H1 (cell line): Measurements from ENCODE around the gene RPRML. TPM values are rescaled to one million over a fixed set of nuclear protein-coding genes. Genes with fewer than 3 reads are reported as not detected.

Experiments used
- ATF3 ChIP-seq: IDR thresholded peaks from 2 replicates; pipeline ENCODE4 v1.6.1; 2011; ENCODE audit warnings: low read depth, mild to moderate bottlenecking, low read length; ENCODE audit not compliant: insufficient read depth
- CHD7 ChIP-seq: fragments of 300-600 bp; sonication (generic); IDR thresholded peaks from 2 replicates; pipeline ENCODE4 v1.7.1; 2012; ENCODE audit warnings: low read length, moderate library complexity, mild to moderate bottlenecking, inconsistent platforms; ENCODE audit not compliant: insufficient replicate concordance
- EZH2 ChIP-seq: fragments of 200-600 bp; sonication (generic); IDR thresholded peaks from 2 replicates; pipeline ENCODE4 v1.7.1; 2012; ENCODE audit warnings: low read depth, mild to moderate bottlenecking, moderate library complexity, low read length, inconsistent platforms; ENCODE audit not compliant: severe bottlenecking
- GABPA ChIP-seq: IDR thresholded peaks from 2 replicates; pipeline ENCODE4 v1.6.1; 2011; ENCODE audit warnings: mild to moderate bottlenecking, low read length, moderate library complexity, borderline replicate concordance; ENCODE audit not compliant: insufficient read depth
- KDM4A ChIP-seq: IDR thresholded peaks from one replicate; pipeline ENCODE4 v1.7.1; 2012; ENCODE audit warnings: low read depth, mild to moderate bottlenecking, moderate library complexity, low read length, inconsistent platforms; ENCODE audit not compliant: severe bottlenecking
- NRF1 ChIP-seq: IDR thresholded peaks from 2 replicates; pipeline ENCODE4 v1.6.1; 2011; ENCODE audit warnings: mild to moderate bottlenecking, low read depth, low read length, improper control_type of control experiment
- SIN3A ChIP-seq, 2 experiments: IDR thresholded peaks in 1 of 2; conservative IDR thresholded peaks in 1 of 2; 2 replicates each; pipeline ENCODE4 v1.6.1; 2011 to 2012; ENCODE audit warnings: low read length in 2 of 2, improper control_type of control experiment in 1 of 2, low read depth in 1 of 2, mild to moderate bottlenecking in 1 of 2
- SP2 ChIP-seq: IDR thresholded peaks from 2 replicates; pipeline ENCODE4 v1.6.1; 2012; ENCODE audit warnings: mild to moderate bottlenecking, low read length, inconsistent platforms
- SRF ChIP-seq: IDR thresholded peaks from 2 replicates; pipeline ENCODE4 v1.6.1; 2011; ENCODE audit warnings: mild to moderate bottlenecking, low read depth, low read length, moderate library complexity
- TBP ChIP-seq: IDR thresholded peaks from 2 replicates; pipeline ENCODE4 v1.6.1; 2011; ENCODE audit warnings: low read depth, low read length, improper control_type of control experiment
- polyA plus RNA-seq, 7 experiments: library from polyadenylated mRNA; depleted of rRNA in 3 of 7; stranded (reverse) in 5 of 7; unstranded in 2 of 7; fragments of >200 nt in 5 of 7; fragments of 200-250 nt in 2 of 7; gene quantifications; 1 replicate in 5 of 7; 2 replicates in 1 of 7; 4 replicates in 1 of 7; pipeline versions ENCODE4 v1.2.1 to v1.2.3, GENCODE V29; 2011 to 2013; ENCODE audit warnings: missing spikeins in 2 of 7, mixed read lengths in 2 of 7
- total RNA-seq: library from RNA; stranded (reverse); fragmentation: NEBNext Ultra II Directional; extraction: Animal tissue kit (Norgen Biotek cat#: 25700); gene quantifications from 2 replicates; pipeline ENCODE4 v1.2.1, GENCODE V29; 2021

RPRML gene
- total and polyA plus RNA-seq, 2 of the 8 experiments (the other 6 are each of a cell fraction or from before 2014, with no cell fraction given): 3.5 to 5.5 TPM

GRCh38 chr17:46950997-46951621 is 27.9 kb downstream of the RPRML start (continued):
- TF ChIP-seq CHD7 (no peak), SRF (no peak), TBP (no peak), NRF1 (no peak), SIN3A (conservative IDR thresholded peaks at IDR 0.05 in 1 of 2, IDR thresholded peaks at IDR 0.05 in 1 of 2; ENCODE audit: low read depth in 1 of 2, low read length in 2 of 2) (no peak), ATF3 (no peak), KDM4A (no peak), GABPA (no peak), SP2 (no peak), EZH2 (no peak)
